ENCODE data around the gene ZNF714.

The ZNF714 gene

GRCh38 chr19:21082011-21082975 lies at the start of gene ZNF714:
Gene ZNF714 (plus strand): TSS chr19:21082203. CDS start chr19:21098269, 16,066 bp downstream.
- peak; percentile 64 to 78 (median 70) for DNase-seq (ENCODE audit: low read depth in 2 of 3, low spot score in 1 of 3)

GRCh38 chr19:21045028-21045427 lies 37.0 kb upstream of the ZNF714 start:
- DNase-seq (ENCODE audit: low read depth in 2 of 3, low spot score in 1 of 3), result no peak

GRCh38 chr19:21046489-21046888 lies 35.5 kb upstream of the ZNF714 start:
- no peak for DNase-seq (ENCODE audit: low read depth in 2 of 3, low spot score in 1 of 3)

- no peak for DNase-seq (ENCODE audit: low read depth in 2 of 3, low spot score in 1 of 3)
Observed at GRCh38 chr19:21047716-21048115, 34.3 kb upstream of the ZNF714 start.

- DNase-seq (ENCODE audit: low read depth in 2 of 3, low spot score in 1 of 3), result no peak
Observed at GRCh38 chr19:21052902-21053301, 29.1 kb upstream of the ZNF714 start.

GRCh38 chr19:21065336-21065735 lies 16.7 kb upstream of the ZNF714 start:
- DNase-seq (ENCODE audit: low read depth in 2 of 3, low spot score in 1 of 3), result no peak

GRCh38 chr19:21084343-21084742 lies 2.3 kb downstream of the ZNF714 start:
- DNase-seq (ENCODE audit: low read depth in 2 of 3, low spot score in 1 of 3), result peak in 1 of 3 donors; percentile 14

GRCh38 chr19:21087871-21088270 lies 5.9 kb downstream of the ZNF714 start:
- DNase-seq (ENCODE audit: low read depth in 2 of 3, low spot score in 1 of 3), result no peak

- DNase-seq (ENCODE audit: low read depth in 2 of 3, low spot score in 1 of 3), result no peak
Observed at GRCh38 chr19:21092109-21092508, 10.1 kb downstream of the ZNF714 start.

- DNase-seq (ENCODE audit: low read depth in 2 of 3, low spot score in 1 of 3), result no peak
Observed at GRCh38 chr19:21094347-21095025, 12.5 kb downstream of the ZNF714 start.

- DNase-seq (ENCODE audit: low read depth in 2 of 3, low spot score in 1 of 3), result no peak
Observed at GRCh38 chr19:21098291-21098690, 16.3 kb downstream of the ZNF714 start.

GRCh38 chr19:21101521-21102242 lies 19.7 kb downstream of the ZNF714 start:
- no peak for DNase-seq (ENCODE audit: low read depth in 2 of 3, low spot score in 1 of 3)

- no peak for DNase-seq (ENCODE audit: low read depth in 2 of 3, low spot score in 1 of 3)
Observed at GRCh38 chr19:21109116-21109515, 27.1 kb downstream of the ZNF714 start.

GRCh38 chr19:21110183-21110582 lies 28.2 kb downstream of the ZNF714 start:
- no peak for DNase-seq (ENCODE audit: low read depth in 2 of 3, low spot score in 1 of 3)

- no peak for DNase-seq (ENCODE audit: low read depth in 2 of 3, low spot score in 1 of 3)
Observed at GRCh38 chr19:21115430-21115829, 33.4 kb downstream of the ZNF714 start.

GRCh38 chr19:21117041-21117907 lies 35.3 kb downstream of the ZNF714 start:
- DNase-seq (ENCODE audit: low read depth in 2 of 3, low spot score in 1 of 3), result no peak

GRCh38 chr19:21126078-21126477 lies 44.1 kb downstream of the ZNF714 start:
- DNase-seq (ENCODE audit: low read depth in 2 of 3, low spot score in 1 of 3), result no peak

- DNase-seq (ENCODE audit: low read depth in 2 of 3, low spot score in 1 of 3), result no peak
Observed at GRCh38 chr19:21127001-21127400, 45.0 kb downstream of the ZNF714 start.

GRCh38 chr19:21127898-21128297 lies 45.9 kb downstream of the ZNF714 start:
- DNase-seq (ENCODE audit: low read depth in 2 of 3, low spot score in 1 of 3), result no peak

GRCh38 chr19:21128901-21129698 lies 47.1 kb downstream of the ZNF714 start:
- DNase-seq (ENCODE audit: low read depth in 2 of 3, low spot score in 1 of 3), result no peak

Data from stimulated activated CD4-positive, alpha-beta T cell treated with anti-CD3 and anti-CD28 coated beads, Interleukin-12 subunit alpha, Interleukin-12 subunit beta, amount 100 ng/mL, for 48 hours (primary cell).